ENCODE measurements around the gene FAM43A. TPM values are rescaled to one million over a fixed set of nuclear protein-coding genes. Genes with fewer than 3 reads are reported as not detected.

The FAM43A gene
- 0.33 and 0.57 TPM in 2 replicates for total RNA-seq (2014; rRNA removed; shearing (Covaris generic))

DNA sequence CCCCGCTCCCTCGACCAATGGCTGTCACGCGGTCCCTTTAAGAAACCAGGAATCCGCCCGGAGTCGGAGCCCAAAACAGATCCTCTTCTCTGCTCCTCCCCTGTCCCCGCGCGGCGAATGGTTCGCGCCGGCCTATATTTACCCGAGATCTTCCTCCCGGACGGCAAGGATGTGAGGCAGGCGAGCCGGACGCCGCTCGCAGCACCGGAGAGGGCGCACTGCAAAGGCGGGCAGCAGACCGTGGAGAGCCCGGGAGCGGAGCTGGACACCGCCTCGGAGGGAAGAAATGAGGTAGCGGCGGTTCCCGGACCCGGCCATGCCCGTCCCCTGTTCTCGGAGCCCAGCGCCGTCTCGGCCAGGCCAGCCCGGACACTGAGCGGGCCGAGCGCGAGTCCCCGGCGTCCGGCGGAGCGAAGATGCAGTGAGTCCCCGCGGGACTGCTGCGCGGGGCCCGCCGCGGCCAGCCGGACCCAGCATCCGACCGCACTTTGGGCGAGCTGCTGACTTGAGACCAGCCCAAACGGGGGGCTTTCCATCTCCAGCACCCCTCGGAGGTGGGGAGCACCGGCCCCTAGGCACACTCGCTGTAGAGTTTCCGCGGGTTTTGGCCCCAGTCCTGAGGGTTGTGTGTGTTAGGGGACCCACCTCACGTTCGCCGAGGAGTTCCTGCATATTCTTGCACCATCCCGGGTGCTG is at the start of gene FAM43A:
FAM43A (plus strand) TSS at position 166 of the 696 bp plus-strand sequence. CDS start 944 bp downstream, outside the sequence.
- peak; percentile 56 for DNase-seq (ENCODE audit: low spot score)

- no peak for DNase-seq (ENCODE audit: low spot score)
These were observed 48.6 kb upstream of the FAM43A start for GRCh38 chr3:194637066-194637465.

DNA sequence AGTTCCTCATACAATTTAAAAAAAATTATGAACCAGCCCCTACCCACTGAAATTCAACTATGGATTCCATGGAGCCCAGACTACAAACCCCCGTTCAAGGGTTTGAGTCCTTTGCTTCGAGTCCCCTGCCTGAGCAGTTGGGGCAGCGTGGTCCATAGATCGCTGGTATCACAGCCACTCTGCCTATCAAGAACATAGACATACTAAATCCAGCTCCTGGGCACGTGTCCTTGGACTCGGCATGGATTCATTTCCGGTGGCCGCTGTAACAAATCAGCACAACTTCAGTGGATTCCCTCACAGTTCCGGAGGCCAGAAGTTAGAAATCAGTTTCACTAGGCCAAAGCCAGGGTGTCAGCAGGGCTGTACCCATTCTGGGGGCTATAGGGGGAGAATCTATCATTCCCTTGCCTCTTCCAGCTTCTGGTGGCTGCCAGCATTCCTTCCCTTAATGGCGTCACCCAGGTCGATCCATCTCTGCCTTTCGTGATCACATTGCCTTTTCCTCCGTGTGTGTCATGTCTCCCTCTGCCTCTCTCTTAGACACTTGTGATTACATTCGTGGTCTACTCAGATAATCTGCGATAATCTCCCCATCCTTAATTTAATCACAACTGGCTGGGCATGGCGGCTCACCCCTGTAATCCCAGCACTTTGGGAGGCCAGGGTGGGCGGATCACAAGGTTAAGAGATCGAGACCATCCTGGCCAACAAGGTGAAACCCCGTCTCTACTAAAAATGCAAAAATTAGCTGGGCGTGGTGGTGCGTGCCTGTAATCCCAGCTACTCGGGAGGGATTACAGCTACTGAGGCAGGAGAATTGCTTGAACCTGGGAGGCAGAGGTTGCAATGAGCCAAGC is 47.9 kb upstream of the FAM43A start:
- DNase-seq (ENCODE audit: low spot score): no peak

GRCh38 chr3:194638991-194639605 is 46.6 kb upstream of the FAM43A start:
- no peak for DNase-seq (ENCODE audit: low spot score)

GRCh38 chr3:194640829-194641228 is 44.9 kb upstream of the FAM43A start:
- no peak for DNase-seq (ENCODE audit: low spot score)

GRCh38 chr3:194642769-194643168 is 42.9 kb upstream of the FAM43A start:
- DNase-seq (ENCODE audit: low spot score): no peak

DNA sequence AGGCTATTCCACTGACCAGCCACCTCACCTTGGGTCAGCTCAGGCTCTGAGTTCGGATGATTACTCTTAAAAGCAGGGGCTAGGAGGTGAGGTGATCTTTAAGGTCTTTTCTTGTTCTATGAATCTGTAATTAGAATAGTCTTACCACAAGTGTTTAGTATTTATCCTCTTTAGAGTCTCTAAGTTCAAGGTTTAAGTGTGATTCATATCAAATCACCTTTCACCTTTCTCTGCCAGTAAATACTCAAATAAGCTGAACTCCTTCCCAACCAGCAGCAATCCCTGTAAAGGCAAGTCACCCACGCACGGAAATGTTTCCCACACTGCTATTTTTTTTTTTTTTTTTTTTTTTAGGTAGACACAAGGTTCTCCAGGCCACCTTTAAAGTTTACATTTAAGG is 37.9 kb upstream of the FAM43A start:
- DNase-seq (ENCODE audit: low spot score): no peak

- DNase-seq (ENCODE audit: low spot score): no peak
These were observed 31.2 kb upstream of the FAM43A start for GRCh38 chr3:194654443-194654842.

- DNase-seq (ENCODE audit: low spot score): no peak
These were observed 28.2 kb upstream of the FAM43A start for GRCh38 chr3:194657439-194657838.

GRCh38 chr3:194658477-194659242 is 27.0 kb upstream of the FAM43A start:
- no peak for DNase-seq (ENCODE audit: low spot score)

- DNase-seq (ENCODE audit: low spot score): no peak
These were observed 25.9 kb upstream of the FAM43A start for GRCh38 chr3:194659778-194660177.

GRCh38 chr3:194661374-194661773 is 24.3 kb upstream of the FAM43A start:
- DNase-seq (ENCODE audit: low spot score): no peak

DNA sequence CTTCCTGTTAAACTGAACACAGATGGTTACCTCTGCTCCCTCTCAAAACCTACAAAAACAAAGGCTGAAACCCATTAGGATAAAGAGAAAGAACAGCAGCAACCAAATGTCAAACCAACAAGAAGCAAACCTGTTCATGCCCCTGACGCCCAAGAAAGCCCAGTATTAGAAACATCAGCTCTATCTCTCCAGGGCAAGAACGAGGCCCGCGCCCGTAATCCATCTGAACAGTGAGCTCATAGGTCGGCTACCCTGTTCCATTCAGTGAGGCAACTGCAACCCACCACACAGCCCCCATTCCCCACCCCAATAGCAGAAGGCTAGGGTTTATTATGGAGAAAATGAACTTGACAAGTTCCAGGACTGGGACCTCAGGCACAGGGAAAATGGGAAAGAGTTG is 23.7 kb upstream of the FAM43A start:
- no peak for DNase-seq (ENCODE audit: low spot score)

DNA sequence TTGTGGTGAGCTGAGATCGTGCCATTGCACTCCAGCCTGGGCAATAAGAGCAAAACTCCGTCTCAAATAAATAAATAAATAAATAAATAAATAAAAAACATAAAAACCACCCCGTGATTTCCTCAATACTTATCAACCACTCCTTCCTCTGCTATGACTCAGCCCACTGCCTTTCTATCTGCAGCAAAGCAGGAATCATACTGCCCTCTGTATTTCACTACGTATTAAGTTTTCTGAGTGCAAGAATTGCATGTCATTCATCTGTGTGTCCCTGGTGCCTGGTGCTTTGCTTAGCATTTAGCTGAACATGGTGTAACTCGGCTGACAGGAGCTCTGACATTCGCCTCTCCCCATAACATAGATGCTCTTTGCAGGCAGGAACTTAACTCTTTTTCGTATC is 20.8 kb upstream of the FAM43A start:
- DNase-seq (ENCODE audit: low spot score): no peak

DNA sequence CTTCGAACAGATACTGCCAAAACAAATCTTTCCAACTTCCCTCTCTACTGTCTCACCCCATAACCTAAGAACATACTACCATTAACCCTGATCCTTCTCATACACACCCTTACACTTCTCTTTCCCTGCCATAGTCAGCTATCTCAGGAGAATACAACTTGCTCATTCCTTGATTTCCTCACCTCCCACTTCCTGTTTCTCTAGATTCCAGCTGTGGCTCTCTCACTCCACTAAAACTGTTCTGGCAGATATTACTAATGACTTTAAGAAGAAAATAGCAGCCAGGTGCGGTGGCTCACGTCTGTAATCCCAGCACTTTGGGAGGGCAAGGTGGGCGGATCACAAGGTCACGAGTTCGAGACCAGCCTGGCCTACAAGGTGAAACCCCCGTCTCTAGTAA is 18.3 kb upstream of the FAM43A start:
- DNase-seq (ENCODE audit: low spot score): no peak

GRCh38 chr3:194671511-194671899 is 14.2 kb upstream of the FAM43A start:
- peak; percentile 70 for DNase-seq (ENCODE audit: low spot score)

GRCh38 chr3:194671900-194672808 is 13.5 kb upstream of the FAM43A start, which contains the start of gene LSG1:
TSS of gene LSG1 (minus strand) at chr3:194672191. CDS start at chr3:194672162, 29 bp downstream.
- peak; percentile 96 for DNase-seq (ENCODE audit: low spot score)

GRCh38 chr3:194672876-194673275 is 12.8 kb upstream of the FAM43A start:
- peak; percentile 25 for DNase-seq (ENCODE audit: low spot score)

GRCh38 chr3:194673761-194674160 is 11.9 kb upstream of the FAM43A start:
- no peak for DNase-seq (ENCODE audit: low spot score)

GRCh38 chr3:194675081-194675640 is 10.5 kb upstream of the FAM43A start:
- DNase-seq (ENCODE audit: low spot score): no peak
